Mucosa of stomach (tissue), 1 donor: ENCODE data around the gene EGFL6.
A peak's percentile ranks its signal among the peaks of the same experiment; 100 is the strongest.
"Not testable (repeated sequence)": the region's sequence is repeated elsewhere in the genome, so short reads cannot be mapped to it uniquely, and the experiment has no call there.

Experiments used
- H3K27me3 ChIP-seq: one replicate; pipeline ENCODE4 v1.7.0; 2013; ENCODE audit warnings: mild to moderate bottlenecking, low read length; ENCODE audit not compliant: control insufficient read depth, insufficient read depth
- H3K36me3 ChIP-seq: one replicate; pipeline ENCODE4 v1.7.0; 2013; ENCODE audit warnings: low read length; ENCODE audit not compliant: control insufficient read depth, insufficient read depth
- H3K4me1 ChIP-seq: one replicate; pipeline ENCODE4 v1.7.0; 2013; ENCODE audit warnings: mild to moderate bottlenecking, low read length; ENCODE audit not compliant: control insufficient read depth, insufficient read depth
- H3K4me3 ChIP-seq: one replicate; pipeline ENCODE4 v1.7.0; 2013; ENCODE audit warnings: low read length
- H3K9ac ChIP-seq: one replicate; pipeline ENCODE4 v1.7.0; 2013; ENCODE audit warnings: mild to moderate bottlenecking, low read length, moderate library complexity
- H3K9me3 ChIP-seq: one replicate; pipeline ENCODE4 v1.7.0; 2013; ENCODE audit warnings: mild to moderate bottlenecking, low read length, moderate library complexity; ENCODE audit not compliant: control insufficient read depth
- donor health status: Pancreatic carcinoma.

The EGFL6 gene

GRCh38 chrX:13645464-13646153 lies 76.2 kb downstream of the EGFL6 start:
- H3K27me3 ChIP-seq, result no peaks in the 10 kb centered on the region
- no peaks in the 10 kb centered on the region for H3K4me1 ChIP-seq
- no peak overlapping the region for H3K9ac ChIP-seq
- no peaks in the 10 kb centered on the region for H3K36me3 ChIP-seq
- no peaks in the 10 kb centered on the region for H3K9me3 ChIP-seq
- no peak overlapping the region for H3K4me3 ChIP-seq

GRCh38 chrX:13646154-13646549 lies 76.8 kb downstream of the EGFL6 start:
- no peak overlapping the region for H3K9ac ChIP-seq
- no peaks in the 10 kb centered on the region for H3K9me3 ChIP-seq
- H3K4me1 ChIP-seq, result no peaks in the 10 kb centered on the region
- H3K36me3 ChIP-seq, result no peaks in the 10 kb centered on the region
- no peaks in the 10 kb centered on the region for H3K27me3 ChIP-seq
- H3K4me3 ChIP-seq, result no peak overlapping the region

GRCh38 chrX:13647709-13648212 lies 78.4 kb downstream of the EGFL6 start:
- no peaks in the 10 kb centered on the region for H3K27me3 ChIP-seq
- no peak overlapping the region for H3K9ac ChIP-seq
- no peaks in the 10 kb centered on the region for H3K36me3 ChIP-seq
- no peak overlapping the region for H3K4me3 ChIP-seq
- H3K4me1 ChIP-seq, result no peaks in the 10 kb centered on the region
- H3K9me3 ChIP-seq, result no peaks in the 10 kb centered on the region

- not testable (repeated sequence) for H3K4me1 ChIP-seq, H3K9me3 ChIP-seq, H3K27me3 ChIP-seq, H3K9ac ChIP-seq, H3K36me3 ChIP-seq, H3K4me3 ChIP-seq
These were observed 78.9 kb downstream of the EGFL6 start for GRCh38 chrX:13648336-13648735.

- H3K4me1 ChIP-seq, result no peaks in the 10 kb centered on the region
- no peak overlapping the region for H3K4me3 ChIP-seq
- no peaks in the 10 kb centered on the region for H3K9me3 ChIP-seq
- no peaks in the 10 kb centered on the region for H3K27me3 ChIP-seq
- no peak overlapping the region for H3K9ac ChIP-seq
- H3K36me3 ChIP-seq, result no peaks in the 10 kb centered on the region
These were observed 80.4 kb downstream of the EGFL6 start for GRCh38 chrX:13649838-13650237.

- no peak overlapping the region for H3K4me3 ChIP-seq
- H3K27me3 ChIP-seq, result no peaks in the 10 kb centered on the region
- H3K36me3 ChIP-seq, result no peaks in the 10 kb centered on the region
- no peak overlapping the region for H3K9ac ChIP-seq
- no peaks in the 10 kb centered on the region for H3K9me3 ChIP-seq
- H3K4me1 ChIP-seq, result no peaks in the 10 kb centered on the region
These were observed 80.9 kb downstream of the EGFL6 start for GRCh38 chrX:13650318-13650717.

- H3K4me3 ChIP-seq, result no peak overlapping the region
- H3K9ac ChIP-seq, result no peak overlapping the region
- H3K27me3 ChIP-seq, result no peaks in the 10 kb centered on the region
- no peaks in the 10 kb centered on the region for H3K4me1 ChIP-seq
- H3K9me3 ChIP-seq, result no peaks in the 10 kb centered on the region
- no peaks in the 10 kb centered on the region for H3K36me3 ChIP-seq
These were observed 81.7 kb downstream of the EGFL6 start for GRCh38 chrX:13651150-13651549.

GRCh38 chrX:13652287-13652793 lies 82.9 kb downstream of the EGFL6 start:
- Histone ChIP-seq H3K9ac (peak overlapping the region; percentile 27), H3K4me3 (no peak overlapping the region), H3K9me3 (no peaks in the 10 kb centered on the region), H3K27me3 (no peaks in the 10 kb centered on the region), H3K4me1 (no peaks in the 10 kb centered on the region), H3K36me3 (no peaks in the 10 kb centered on the region)

- Histone ChIP-seq H3K27me3 (no peaks in the 10 kb centered on the region), H3K36me3 (no peaks in the 10 kb centered on the region), H3K9ac (peak within 1 kb of the TSS; percentile 72), H3K4me1 (no peaks in the 10 kb centered on the region), H3K4me3 (peak within 1 kb of the TSS; percentile 32), H3K9me3 (no peaks in the 10 kb centered on the region)
These were observed 83.7 kb downstream of the EGFL6 start, which contains the start of gene TCEANC for GRCh38 chrX:13652850-13653693. TCEANC (plus strand) TSS chrX:13653141; CDS start chrX:13662509, 9,368 bp downstream.

- Histone ChIP-seq H3K9me3 (no peaks in the 10 kb centered on the region), H3K4me3 (no peak overlapping the region), H3K9ac (no peak overlapping the region), H3K36me3 (no peaks in the 10 kb centered on the region), H3K4me1 (no peaks in the 10 kb centered on the region), H3K27me3 (no peaks in the 10 kb centered on the region)
These were observed 84.7 kb downstream of the EGFL6 start for GRCh38 chrX:13654116-13654515.

- Histone ChIP-seq H3K36me3 (no peaks in the 10 kb centered on the region), H3K27me3 (no peaks in the 10 kb centered on the region), H3K4me1 (no peaks in the 10 kb centered on the region), H3K4me3 (no peak overlapping the region), H3K9me3 (no peaks in the 10 kb centered on the region), H3K9ac (no peak overlapping the region)
These were observed 86.3 kb downstream of the EGFL6 start for GRCh38 chrX:13655674-13656073.

GRCh38 chrX:13658602-13659001 lies 89.2 kb downstream of the EGFL6 start:
- no peaks in the 10 kb centered on the region for H3K27me3 ChIP-seq
- no peaks in the 10 kb centered on the region for H3K4me1 ChIP-seq
- no peaks in the 10 kb centered on the region for H3K9me3 ChIP-seq
- no peak overlapping the region for H3K9ac ChIP-seq
- H3K4me3 ChIP-seq, result no peak overlapping the region
- H3K36me3 ChIP-seq, result no peaks in the 10 kb centered on the region
